ENCODE results near the gene FAF1. TPM values are rescaled to one million over a fixed set of nuclear protein-coding genes. Genes with fewer than 3 reads are reported as not detected.

Gene FAF1
- total and polyA plus RNA-seq, 2 of the 8 experiments (the other 6 are each of a cell fraction or from before 2014, with no cell fraction given): 10.8 to 65.9 TPM

DNA sequence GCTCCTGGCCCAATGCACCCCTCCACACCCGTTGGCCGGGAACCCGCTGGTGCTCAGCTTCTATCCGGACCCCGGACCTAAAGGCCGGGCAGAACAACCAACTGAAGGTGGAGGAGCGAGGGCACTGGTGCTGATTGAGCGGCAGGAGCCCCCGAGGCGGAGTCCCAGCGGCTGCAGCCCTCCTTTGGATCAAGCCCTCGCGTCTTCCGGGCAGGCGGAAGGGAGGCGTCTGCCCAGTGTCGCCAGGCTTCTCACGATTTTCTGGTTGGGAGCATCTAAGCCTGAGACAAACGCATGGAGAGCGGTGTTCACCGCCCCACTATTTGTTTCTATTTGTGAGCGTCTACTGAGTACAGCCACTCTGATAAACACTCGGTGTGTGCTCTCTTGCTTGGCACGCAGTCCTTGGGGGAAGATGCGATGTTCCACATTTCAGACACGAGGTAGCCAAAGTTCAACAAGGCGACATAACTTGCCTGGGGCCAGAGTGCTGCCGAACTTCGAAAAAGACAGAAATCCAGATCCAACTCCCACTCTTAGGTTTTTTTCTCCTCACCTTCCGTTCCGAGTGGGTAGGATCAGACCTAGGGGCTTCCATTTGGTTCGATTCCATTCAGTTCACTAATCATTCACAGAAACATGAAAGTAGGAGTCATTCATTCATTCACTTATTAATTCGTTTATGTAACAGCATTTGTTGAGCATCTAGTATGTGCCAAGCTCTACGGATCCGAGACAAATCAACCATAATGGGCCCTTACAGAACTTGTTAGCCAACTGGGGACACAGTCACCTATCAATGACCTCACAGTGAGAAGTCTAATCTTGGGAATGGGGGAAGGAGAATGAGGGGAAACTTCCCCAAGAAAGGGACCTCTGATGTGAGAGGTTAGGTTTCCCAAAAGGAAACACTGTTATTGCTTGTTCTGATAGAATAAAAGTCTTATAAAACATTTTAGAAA lies 532.0 kb downstream of the FAF1 start:
- Histone ChIP-seq H4K8ac (ENCODE audit: extremely low read depth, insufficient read depth, low read length) (peak overlapping the region; percentile 53; the same call in 1 of the 2 replicates), H3K27ac (ENCODE audit: low read depth, low read length) (no peak overlapping the region), H4K5ac (ENCODE audit: insufficient read length, low read depth, low read length) (no peak overlapping the region), H2BK5ac (ENCODE audit: low read depth, low read length) (no peak overlapping the region), H3K18ac (ENCODE audit: extremely low read depth, low read length) (no peak overlapping the region), H3K79me2 (ENCODE audit: control insufficient read depth in 1 of 2, insufficient read depth in 2 of 2, low read length in 2 of 2) (no peaks in the 10 kb centered on the region), H3K9ac (replicated peaks in 1 of 4; ENCODE audit: extremely low read depth in 1 of 4, low read depth in 3 of 4, low read length in 3 of 4) (no peak overlapping the region), H3K27me3 (replicated peaks in 1 of 4; ENCODE audit: control insufficient read depth in 3 of 4, extremely low read depth in 1 of 4, insufficient read depth in 3 of 4, low read length in 3 of 4) (peaks cover 86 to 100% (median 96%) of the 10 kb centered on the region in 4 experiments), H4K20me1 (replicated peaks in 1 of 2; ENCODE audit: control insufficient read depth in 1 of 2, insufficient read depth in 2 of 2, low read length in 2 of 2) (peaks cover 8 to 29% of the 10 kb centered on the region in 2 experiments), H3K79me1 (ENCODE audit: low read depth, low read length) (no peaks in the 10 kb centered on the region), H3K14ac (ENCODE audit: insufficient read length) (no peak overlapping the region), H2BK120ac (replicated peaks; ENCODE audit: low read depth, low read length) (no peak overlapping the region), H2BK12ac (ENCODE audit: low read depth, low read length) (peak overlapping the region; percentile 81; the same call in 1 of the 2 replicates), H3K4me2 (ENCODE audit: insufficient read depth in 1 of 2, low read depth in 2 of 2, low read length in 2 of 2) (peak overlapping the region; percentile 29 to 55), H3K23me2 (ENCODE audit: low read depth, low read length) (peaks cover 6% of the 10 kb centered on the region; the same call in 1 of the 2 replicates), H3K56ac (replicated peaks; ENCODE audit: insufficient read length, low read depth, low read length) (no peak overlapping the region), H2BK15ac (ENCODE audit: low read length) (no peak overlapping the region), H2AFZ (ENCODE audit: low read length) (no peak overlapping the region), H3K4me3 (ENCODE audit: extremely low read depth in 1 of 4, insufficient read depth in 2 of 4, low read depth in 3 of 4, low read length in 4 of 4) (peak overlapping the region in 1 of 4 experiments; percentile 19; a peak in 1 of 8 replicates), H3K4me1 (replicated peaks in 1 of 4; ENCODE audit: control insufficient read depth in 3 of 4, insufficient read depth in 4 of 4, low read length in 3 of 4) (peaks cover 5 to 23% (median 9%) of the 10 kb centered on the region in 4 experiments), H2BK20ac (ENCODE audit: low read length) (no peak overlapping the region), H3K9me3 (ENCODE audit: insufficient read depth in 2 of 2, low read depth in 1 of 2, low read length in 1 of 2) (no peaks in the 10 kb centered on the region), H2AK5ac (ENCODE audit: low read depth, low read length) (peak overlapping the region; percentile 45; the same call in 1 of the 2 replicates), H3K4ac (replicated peaks; ENCODE audit: insufficient read length, low read depth, low read length) (no peak overlapping the region), H3K36me3 (ENCODE audit: control insufficient read depth in 2 of 4, insufficient read depth in 4 of 4, low read length in 3 of 4) (no peaks in the 10 kb centered on the region), H4K91ac (replicated peaks; ENCODE audit: insufficient read length, low read length) (no peak overlapping the region), H3K23ac (ENCODE audit: insufficient read length) (no peak overlapping the region)
- WGBS, 2 experiments (ENCODE audit: extremely low coverage in 1 of 2, insufficient coverage in 1 of 2, insufficient read length in 1 of 2, insufficient replicate concordance in 2 of 2, low coverage in 1 of 2, low lambda C conversion rate in 2 of 2, missing lambda C conversion rate in 1 of 2): 8% methylated on average over 33 of the region's 35 CpGs; no CpG with 5 or more reads in 1 of the 2 experiments
- ChIA-PET POLR2A (ENCODE audit: partially characterized antibody) (interaction anchor here (1.1 kb wide), 1 partner anchor 12 kb away, joined by 4 read pairs; no protein-coding TSS in a partner anchor), CTCF (ENCODE audit: partially characterized antibody) (interaction anchor here (0.6 to 7.4 kb wide), 4 partner anchors 12 to 177 kb away, joined by 5 to 32 read pairs (median 10); no protein-coding TSS in a partner anchor)
- FAIRE-seq (no peak), DNase-seq (ENCODE audit: low read depth in 1 of 2, low spot score in 2 of 2) (peak in 1 of 2 experiments; percentile 73)
- TF ChIP-seq SUZ12 (IDR thresholded peaks at IDR 0.05; ENCODE audit: low read length): peak; percentile 100
- no peak for TF ChIP-seq BRCA1 (IDR thresholded peaks at IDR 0.05; ENCODE audit: low read depth, low read length)
- no peak for TF ChIP-seq CBX5 (IDR thresholded peaks at IDR 0.05; ENCODE audit: low read depth, low read length)
- TF ChIP-seq, protein P1, sequence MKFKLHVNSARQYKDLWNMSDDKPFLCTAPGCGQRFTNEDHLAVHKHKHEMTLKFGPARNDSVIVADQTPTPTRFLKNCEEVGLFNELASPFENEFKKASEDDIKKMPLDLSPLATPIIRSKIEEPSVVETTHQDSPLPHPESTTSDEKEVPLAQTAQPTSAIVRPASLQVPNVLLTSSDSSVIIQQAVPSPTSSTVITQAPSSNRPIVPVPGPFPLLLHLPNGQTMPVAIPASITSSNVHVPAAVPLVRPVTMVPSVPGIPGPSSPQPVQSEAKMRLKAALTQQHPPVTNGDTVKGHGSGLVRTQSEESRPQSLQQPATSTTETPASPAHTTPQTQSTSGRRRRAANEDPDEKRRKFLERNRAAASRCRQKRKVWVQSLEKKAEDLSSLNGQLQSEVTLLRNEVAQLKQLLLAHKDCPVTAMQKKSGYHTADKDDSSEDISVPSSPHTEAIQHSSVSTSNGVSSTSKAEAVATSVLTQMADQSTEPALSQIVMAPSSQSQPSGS (IDR thresholded peaks at IDR 0.05; ENCODE audit: low read length): no peak
- no peak for TF ChIP-seq ASH2L (IDR thresholded peaks at IDR 0.05; ENCODE audit: low read length)
- peak; percentile 94 for TF ChIP-seq RNF2 (IDR thresholded peaks at IDR 0.05; ENCODE audit: borderline replicate concordance, low read depth, low read length, missing control alignments, poor library complexity, severe bottlenecking)
- TF ChIP-seq CREB1 (IDR thresholded peaks at IDR 0.05): no peak
- 0 out of 2 replicates have a peak, but pooled peaks have one; percentile 10 for TF ChIP-seq SP1 (IDR thresholded peaks at IDR 0.05; ENCODE audit: low read depth, low read length)
- TF ChIP-seq BACH1 (IDR thresholded peaks at IDR 0.05; ENCODE audit: low read length): no peak

Data from H1 (cell line).